ENCODE results near the gene LRP1-AS.

Gene LRP1-AS

DNA sequence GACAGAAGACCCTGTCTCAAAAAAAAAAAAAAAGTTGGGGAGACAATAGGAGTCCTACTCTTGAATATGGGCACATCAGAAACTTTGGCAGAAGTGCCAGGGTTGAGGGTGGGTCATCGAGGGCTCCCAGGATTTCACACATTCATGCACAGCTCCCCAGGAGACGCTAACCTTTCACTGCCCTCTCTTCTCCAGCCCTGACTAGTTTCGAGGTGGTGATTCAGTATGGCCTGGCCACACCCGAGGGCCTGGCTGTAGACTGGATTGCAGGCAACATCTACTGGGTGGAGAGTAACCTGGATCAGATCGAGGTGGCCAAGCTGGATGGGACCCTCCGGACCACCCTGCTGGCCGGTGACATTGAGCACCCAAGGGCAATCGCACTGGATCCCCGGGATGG lies 29.4 kb upstream of the LRP1-AS start:
- H3K4me1 ChIP-seq (ENCODE audit: control insufficient read depth in 2 of 2, insufficient read depth in 1 of 2, low read depth in 1 of 2, low read length in 2 of 2) = no peaks in the 10 kb centered on the region
- no peak overlapping the region for H2BK15ac ChIP-seq (ENCODE audit: low read length)
- H2AFZ ChIP-seq (ENCODE audit: low read length) = no peak overlapping the region
- DNase-seq (ENCODE audit: low spot score) = no peak
- no peak overlapping the region for H4K91ac ChIP-seq (ENCODE audit: low read depth, low read length, poor library complexity)
- H3K36me3 ChIP-seq (replicated peaks in 1 of 2; ENCODE audit: control insufficient read depth in 2 of 2, insufficient read depth in 2 of 2, low read length in 2 of 2) = peaks cover 62 to 95% of the 10 kb centered on the region in 2 donors
- H3K9ac ChIP-seq (ENCODE audit: low read depth, low read length, poor library complexity) = no peak overlapping the region
- no peak overlapping the region for H3K18ac ChIP-seq (ENCODE audit: low read length)
- H2AK5ac ChIP-seq (ENCODE audit: low read depth, low read length) = no peak overlapping the region
- no peak overlapping the region for H3K23ac ChIP-seq (ENCODE audit: low read depth, low read length, poor library complexity)
- no peak overlapping the region for H3K14ac ChIP-seq (ENCODE audit: low read length)
- no peak overlapping the region for H2BK12ac ChIP-seq (ENCODE audit: low read length)
- no peak overlapping the region for H3K4me2 ChIP-seq (ENCODE audit: insufficient read depth, low read length, poor library complexity, severe bottlenecking)
- peak overlapping the region; percentile 15 for H2BK5ac ChIP-seq (ENCODE audit: low read length)
- H3K4ac ChIP-seq (ENCODE audit: low read length) = no peak overlapping the region
- H4K8ac ChIP-seq (ENCODE audit: low read depth, low read length) = no peak overlapping the region
- H3K4me3 ChIP-seq (ENCODE audit: low read length in 2 of 2) = no peak overlapping the region
- no peak overlapping the region for H2BK120ac ChIP-seq (ENCODE audit: low read depth, low read length)
- no CpG with 5 or more reads among the region's 9 CpGs for WGBS, 2 donors (ENCODE audit: extremely low coverage in 2 of 2, insufficient read length in 2 of 2, insufficient replicate concordance in 1 of 2)
- peaks cover 4% of the 10 kb centered on the region for H3K79me1 ChIP-seq (ENCODE audit: low read depth, low read length)
- no peaks in the 10 kb centered on the region for H3K27me3 ChIP-seq (ENCODE audit: control insufficient read depth in 3 of 3, insufficient read depth in 3 of 3, low read depth in 1 of 3, low read length in 3 of 3)
- no peaks in the 10 kb centered on the region for H3K9me3 ChIP-seq (replicated peaks in 1 of 2; ENCODE audit: control insufficient read depth in 2 of 2, insufficient read depth in 1 of 2, low read depth in 1 of 2, low read length in 2 of 2)
- H3K27ac ChIP-seq (replicated peaks; ENCODE audit: low read length) = no peak overlapping the region

GRCh38 chr12:57176139-57176477 lies 28.7 kb upstream of the LRP1-AS start:
- Histone ChIP-seq H2BK120ac (ENCODE audit: low read depth, low read length) (no peak overlapping the region), H2AK5ac (ENCODE audit: low read depth, low read length) (peak overlapping the region; percentile 40), H3K4me1 (ENCODE audit: control insufficient read depth in 2 of 2, insufficient read depth in 1 of 2, low read depth in 1 of 2, low read length in 2 of 2) (no peaks in the 10 kb centered on the region), H3K18ac (ENCODE audit: low read length) (no peak overlapping the region), H3K9ac (ENCODE audit: low read depth, low read length, poor library complexity) (no peak overlapping the region), H3K4me2 (ENCODE audit: insufficient read depth, low read length, poor library complexity, severe bottlenecking) (no peak overlapping the region), H2BK15ac (ENCODE audit: low read length) (no peak overlapping the region), H3K4me3 (ENCODE audit: low read length in 2 of 2) (no peak overlapping the region), H3K4ac (ENCODE audit: low read length) (no peak overlapping the region), H3K9me3 (replicated peaks in 1 of 2; ENCODE audit: control insufficient read depth in 2 of 2, insufficient read depth in 1 of 2, low read depth in 1 of 2, low read length in 2 of 2) (no peaks in the 10 kb centered on the region), H3K27ac (replicated peaks; ENCODE audit: low read length) (no peak overlapping the region), H3K79me1 (ENCODE audit: low read depth, low read length) (peaks cover 4% of the 10 kb centered on the region), H3K14ac (ENCODE audit: low read length) (no peak overlapping the region), H2BK12ac (ENCODE audit: low read length) (no peak overlapping the region), H3K27me3 (ENCODE audit: control insufficient read depth in 3 of 3, insufficient read depth in 3 of 3, low read depth in 1 of 3, low read length in 3 of 3) (no peaks in the 10 kb centered on the region), H3K23ac (ENCODE audit: low read depth, low read length, poor library complexity) (no peak overlapping the region), H2BK5ac (ENCODE audit: low read length) (no peak overlapping the region), H4K91ac (ENCODE audit: low read depth, low read length, poor library complexity) (no peak overlapping the region), H3K36me3 (replicated peaks in 1 of 2; ENCODE audit: control insufficient read depth in 2 of 2, insufficient read depth in 2 of 2, low read length in 2 of 2) (peaks cover 66 to 94% of the 10 kb centered on the region in 2 donors), H2AFZ (ENCODE audit: low read length) (no peak overlapping the region), H4K8ac (ENCODE audit: low read depth, low read length) (no peak overlapping the region)
- DNase-seq (ENCODE audit: low spot score) = no peak
- WGBS, 2 donors (ENCODE audit: extremely low coverage in 2 of 2, insufficient read length in 2 of 2, insufficient replicate concordance in 1 of 2) = no CpG with 5 or more reads among the region's 9 CpGs

GRCh38 chr12:57175428-57176138 lies 28.2 kb upstream of the LRP1-AS start:
- Histone ChIP-seq H3K4me2 (ENCODE audit: insufficient read depth, low read length, poor library complexity, severe bottlenecking) (no peak overlapping the region), H2BK5ac (ENCODE audit: low read length) (no peak overlapping the region), H3K23ac (ENCODE audit: low read depth, low read length, poor library complexity) (peak overlapping the region; percentile 76), H3K18ac (ENCODE audit: low read length) (peak overlapping the region; percentile 33), H3K14ac (ENCODE audit: low read length) (no peak overlapping the region), H3K4me3 (ENCODE audit: low read length in 2 of 2) (peak overlapping the region in 1 of 2 donors; percentile 20), H3K36me3 (replicated peaks in 1 of 2; ENCODE audit: control insufficient read depth in 2 of 2, insufficient read depth in 2 of 2, low read length in 2 of 2) (peaks cover 63 to 94% of the 10 kb centered on the region in 2 donors), H2BK12ac (ENCODE audit: low read length) (peak overlapping the region; percentile 82), H2BK15ac (ENCODE audit: low read length) (no peak overlapping the region), H3K27me3 (ENCODE audit: control insufficient read depth in 3 of 3, insufficient read depth in 3 of 3, low read depth in 1 of 3, low read length in 3 of 3) (no peaks in the 10 kb centered on the region), H4K8ac (ENCODE audit: low read depth, low read length) (peak overlapping the region; percentile 31), H3K9me3 (replicated peaks in 1 of 2; ENCODE audit: control insufficient read depth in 2 of 2, insufficient read depth in 1 of 2, low read depth in 1 of 2, low read length in 2 of 2) (no peaks in the 10 kb centered on the region), H3K4ac (ENCODE audit: low read length) (peak overlapping the region; percentile 79), H4K91ac (ENCODE audit: low read depth, low read length, poor library complexity) (peak overlapping the region; percentile 9), H3K79me1 (ENCODE audit: low read depth, low read length) (peaks cover 3% of the 10 kb centered on the region), H2AFZ (ENCODE audit: low read length) (no peak overlapping the region), H3K9ac (ENCODE audit: low read depth, low read length, poor library complexity) (peak overlapping the region; percentile 37), H2AK5ac (ENCODE audit: low read depth, low read length) (peak overlapping the region; percentile 40), H3K27ac (replicated peaks; ENCODE audit: low read length) (no peak overlapping the region), H3K4me1 (ENCODE audit: control insufficient read depth in 2 of 2, insufficient read depth in 1 of 2, low read depth in 1 of 2, low read length in 2 of 2) (no peaks in the 10 kb centered on the region), H2BK120ac (ENCODE audit: low read depth, low read length) (no peak overlapping the region)
- WGBS, 2 donors (ENCODE audit: extremely low coverage in 2 of 2, insufficient read length in 2 of 2, insufficient replicate concordance in 1 of 2) = no CpG with 5 or more reads among the region's 29 CpGs
- peak; percentile 66 for DNase-seq (ENCODE audit: low spot score)

- Histone ChIP-seq H3K4me3 (ENCODE audit: low read length in 2 of 2) (peak overlapping the region in 1 of 2 donors; percentile 11), H3K4me2 (ENCODE audit: insufficient read depth, low read length, poor library complexity, severe bottlenecking) (no peak overlapping the region), H2BK120ac (ENCODE audit: low read depth, low read length) (no peak overlapping the region), H4K8ac (ENCODE audit: low read depth, low read length) (no peak overlapping the region), H3K18ac (ENCODE audit: low read length) (no peak overlapping the region), H3K9me3 (replicated peaks in 1 of 2; ENCODE audit: control insufficient read depth in 2 of 2, insufficient read depth in 1 of 2, low read depth in 1 of 2, low read length in 2 of 2) (no peaks in the 10 kb centered on the region), H2AK5ac (ENCODE audit: low read depth, low read length) (no peak overlapping the region), H3K4me1 (ENCODE audit: control insufficient read depth in 2 of 2, insufficient read depth in 1 of 2, low read depth in 1 of 2, low read length in 2 of 2) (no peaks in the 10 kb centered on the region), H3K14ac (ENCODE audit: low read length) (peak overlapping the region; percentile 76), H4K91ac (ENCODE audit: low read depth, low read length, poor library complexity) (no peak overlapping the region), H2BK15ac (ENCODE audit: low read length) (no peak overlapping the region), H2BK12ac (ENCODE audit: low read length) (no peak overlapping the region), H3K4ac (ENCODE audit: low read length) (no peak overlapping the region), H3K79me1 (ENCODE audit: low read depth, low read length) (peaks cover 3% of the 10 kb centered on the region), H2BK5ac (ENCODE audit: low read length) (no peak overlapping the region), H3K27me3 (ENCODE audit: control insufficient read depth in 3 of 3, insufficient read depth in 3 of 3, low read depth in 1 of 3, low read length in 3 of 3) (no peaks in the 10 kb centered on the region), H3K27ac (replicated peaks; ENCODE audit: low read length) (no peak overlapping the region), H3K23ac (ENCODE audit: low read depth, low read length, poor library complexity) (peak overlapping the region; percentile 39), H3K36me3 (replicated peaks in 1 of 2; ENCODE audit: control insufficient read depth in 2 of 2, insufficient read depth in 2 of 2, low read length in 2 of 2) (peaks cover 54 to 94% of the 10 kb centered on the region in 2 donors), H3K9ac (ENCODE audit: low read depth, low read length, poor library complexity) (peak overlapping the region; percentile 74), H2AFZ (ENCODE audit: low read length) (no peak overlapping the region)
- no peak for DNase-seq (ENCODE audit: low spot score)
- no CpG with 5 or more reads among the region's 14 CpGs for whole genome bisulfite sequencing, 2 donors (ENCODE audit: extremely low coverage in 2 of 2, insufficient read length in 2 of 2, insufficient replicate concordance in 1 of 2)
Measured at GRCh38 chr12:57173683-57174082, 26.3 kb upstream of the LRP1-AS start.

All from neuronal stem cell (in vitro differentiated cells).